Measurements from ENCODE around the gene MYOM3.

DNA sequence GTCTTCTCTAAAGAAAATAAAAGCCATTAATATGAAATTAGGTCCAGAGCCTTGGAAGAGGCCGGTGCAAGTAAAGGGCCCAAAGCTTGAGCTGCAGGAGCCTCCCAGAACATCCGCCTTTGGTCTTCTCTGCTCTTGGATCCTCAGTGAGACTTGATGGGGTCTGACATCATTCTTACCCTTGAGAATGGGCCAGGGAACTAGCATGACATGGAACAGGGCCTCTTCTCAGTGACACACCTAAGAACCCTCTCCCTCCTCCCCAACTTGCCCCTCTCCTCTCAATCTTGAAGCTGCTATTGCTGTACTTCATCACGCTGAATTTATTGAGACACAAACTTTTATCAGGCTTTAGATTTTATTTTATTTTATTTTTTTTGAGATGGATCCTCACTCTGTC lies 91.5 kb downstream of the MYOM3 start:
- TF ChIP-seq POLR2A (IDR thresholded peaks at IDR 0.05) (no peak), POLR2AphosphoS5 (IDR thresholded peaks at IDR 0.05) (no peak)
- TF ChIP-seq, protein P1, sequence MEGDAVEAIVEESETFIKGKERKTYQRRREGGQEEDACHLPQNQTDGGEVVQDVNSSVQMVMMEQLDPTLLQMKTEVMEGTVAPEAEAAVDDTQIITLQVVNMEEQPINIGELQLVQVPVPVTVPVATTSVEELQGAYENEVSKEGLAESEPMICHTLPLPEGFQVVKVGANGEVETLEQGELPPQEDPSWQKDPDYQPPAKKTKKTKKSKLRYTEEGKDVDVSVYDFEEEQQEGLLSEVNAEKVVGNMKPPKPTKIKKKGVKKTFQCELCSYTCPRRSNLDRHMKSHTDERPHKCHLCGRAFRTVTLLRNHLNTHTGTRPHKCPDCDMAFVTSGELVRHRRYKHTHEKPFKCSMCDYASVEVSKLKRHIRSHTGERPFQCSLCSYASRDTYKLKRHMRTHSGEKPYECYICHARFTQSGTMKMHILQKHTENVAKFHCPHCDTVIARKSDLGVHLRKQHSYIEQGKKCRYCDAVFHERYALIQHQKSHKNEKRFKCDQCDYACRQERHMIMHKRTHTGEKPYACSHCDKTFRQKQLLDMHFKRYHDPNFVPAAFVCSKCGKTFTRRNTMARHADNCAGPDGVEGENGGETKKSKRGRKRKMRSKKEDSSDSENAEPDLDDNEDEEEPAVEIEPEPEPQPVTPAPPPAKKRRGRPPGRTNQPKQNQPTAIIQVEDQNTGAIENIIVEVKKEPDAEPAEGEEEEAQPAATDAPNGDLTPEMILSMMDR (IDR thresholded peaks at IDR 0.05) = no peak
